CD4-positive, alpha-beta T cell treated with Interleukin-6 at 100 ng/mL for 8 hours (primary cell): ENCODE measurements around the gene ABHD16B.
"Not testable (repeated sequence)": the region's sequence is repeated elsewhere in the genome, so short reads cannot be mapped to it uniquely, and the experiment has no call there.

Experiments
- DNase-seq: peaks from one replicate; pipeline ENCODE4 v3.0.0-alpha.2; 2020; ENCODE audit warnings: mixed read lengths, low spot score

ABHD16B gene

GRCh38 chr20:63855363-63856097, 5.8 kb upstream of the ABHD16B start:
- DNase-seq: no peak

- DNase-seq: no peak
Observed at GRCh38 chr20:63856098-63856511, 5.2 kb upstream of the ABHD16B start.

- DNase-seq: no peak
Observed at GRCh38 chr20:63857764-63858392, 3.4 kb upstream of the ABHD16B start.

- no peak for DNase-seq
Observed at GRCh38 chr20:63858393-63859165, 2.7 kb upstream of the ABHD16B start.

- DNase-seq: no peak
Observed at GRCh38 chr20:63859166-63859699, 2.1 kb upstream of the ABHD16B start.

- DNase-seq: no peak
Observed at GRCh38 chr20:63860325-63861051, 810 bp upstream of the ABHD16B start.

- no peak for DNase-seq
Observed at GRCh38 chr20:63861981-63862901, 943 bp downstream of the ABHD16B start.

- DNase-seq: no peak
Observed at GRCh38 chr20:63863021-63863797, 1.9 kb downstream of the ABHD16B start.

GRCh38 chr20:63863798-63864544, 2.7 kb downstream of the ABHD16B start:
- DNase-seq: peak; percentile 84

- no peak for DNase-seq
Observed at GRCh38 chr20:63864545-63864977, 3.3 kb downstream of the ABHD16B start.

GRCh38 chr20:63864978-63865640, 3.8 kb downstream of the ABHD16B start, which contains the start of gene TPD52L2:
TSS of gene TPD52L2 (plus strand) at chr20:63865270. CDS start at chr20:63865366, 96 bp downstream.
- DNase-seq: peak; percentile 97

GRCh38 chr20:63867042-63867441, 5.7 kb downstream of the ABHD16B start:
- not testable (repeated sequence) for DNase-seq

GRCh38 chr20:63868264-63868663, 7.0 kb downstream of the ABHD16B start:
- DNase-seq: no peak

GRCh38 chr20:63873477-63873971, 12.2 kb downstream of the ABHD16B start:
- no peak for DNase-seq

GRCh38 chr20:63874241-63874640, 12.9 kb downstream of the ABHD16B start:
- not testable (repeated sequence) for DNase-seq

- no peak for DNase-seq
Observed at GRCh38 chr20:63876489-63877036, 15.3 kb downstream of the ABHD16B start.

GRCh38 chr20:63877755-63878470, 16.6 kb downstream of the ABHD16B start:
- DNase-seq: no peak
